Right cardiac atrium (tissue), 5 donors: ENCODE data around the gene NRP2. TPM values are rescaled to one million over a fixed set of nuclear protein-coding genes. Genes with fewer than 3 reads are reported as not detected.
A peak's percentile ranks its signal among the peaks of the same experiment; 100 is the strongest.

Source experiments
- ATAC-seq, 2 donors: fragments of 200-7000 bp; cut with Tn5 transposase; one replicate each; pipeline versions ENCODE4 v1.8.0 to v1.9.1; 2020; ENCODE audit warnings: moderate library complexity in 2 of 2, mild to moderate bottlenecking in 1 of 2
- DNase-seq, 3 donors: peaks; one replicate each; pipeline ENCODE4 v3.0.0-alpha.2; 2020
- H3K27ac ChIP-seq: one replicate; pipeline ENCODE4 v1.5.1; 2013; ENCODE audit warnings: mild to moderate bottlenecking, low read length, control low read depth, moderate library complexity
- H3K27me3 ChIP-seq: one replicate; pipeline ENCODE4 v1.6.1; 2013; ENCODE audit not compliant: control insufficient read depth, insufficient read depth
- H3K4me1 ChIP-seq: one replicate; pipeline ENCODE4 v1.6.1; 2013; ENCODE audit warnings: low read length; ENCODE audit not compliant: control insufficient read depth, insufficient read depth
- H3K4me3 ChIP-seq: one replicate; pipeline ENCODE4 v1.5.1; 2013; ENCODE audit warnings: low read length, control low read depth
- H3K9me3 ChIP-seq: one replicate; pipeline ENCODE4 v1.6.1; 2013; ENCODE audit warnings: low read length; ENCODE audit not compliant: control insufficient read depth
- WGBS: extraction: QIAGEN DNeasy Blood & Tissue Kit; methylation state at CpG from one replicate; pipeline ENCODE4 v1.1.7; 2013; 5-methylcytosine and 5-hydroxymethylcytosine counted together
- intact Hi-C, 4 donors: fragments of 100-400 bp; cut with DNase I; formaldehyde crosslinking; loops; one replicate each; pipeline versions ENCODE4 v1.11.0 to v1.14.0; 2022 to 2023
- polyA plus RNA-seq: library from polyadenylated mRNA; stranded (reverse); fragments of 200-250 nt; gene quantifications from one replicate; pipeline ENCODE4 v1.2.3, GENCODE V29; 2013
- total RNA-seq, 4 donors: library from RNA; stranded (reverse); fragmentation: NEBNext Ultra II Directional; extraction: Animal tissue kit (Norgen Biotek cat#: 25700); gene quantifications; one replicate each; pipeline ENCODE4 v1.2.1, GENCODE V29; 2021
- donor health status: healthy with polysubstance abuse.
- donor health status: DM: no; HTN: yes; CAD: no.
- donor health status: DM: no; HTN: no; CAD: no.
- donor health status: DM: no; HTN: yes; CAD: no; lungs with severe emphysema.
- donor health status: DM: yes; HTN: yes; CAD: no.

Gene NRP2
- total and polyA plus RNA-seq, 5 donors, result 5.7 to 11.1 (median 9.5) TPM

DNA sequence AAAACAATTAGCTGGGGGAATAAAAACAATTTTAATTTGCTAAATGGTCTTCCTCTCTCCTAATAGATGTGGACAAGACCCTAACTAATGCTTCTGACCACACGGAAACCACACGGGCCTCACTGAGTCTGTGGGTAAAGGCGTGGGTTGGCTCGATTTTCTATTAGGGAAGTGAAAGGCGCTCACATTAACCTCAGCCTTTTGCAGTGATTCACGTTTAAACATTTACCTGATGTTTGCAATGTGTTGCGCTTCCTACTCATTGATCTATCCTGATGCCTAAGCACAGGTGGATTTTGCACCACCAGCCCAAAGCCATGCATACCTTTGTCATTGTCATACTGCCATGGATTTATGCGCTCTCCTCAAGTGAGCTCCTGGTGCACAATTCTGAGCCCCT is 35.6 kb upstream of the NRP2 start:
- no peak overlapping the region for H3K4me3 ChIP-seq
- WGBS, result 82% methylated on average over 8 of the region's 8 CpGs
- no peak for DNase-seq
- H3K27ac ChIP-seq, result no peak overlapping the region
- no peaks in the 10 kb centered on the region for H3K4me1 ChIP-seq
- H3K27me3 ChIP-seq, result no peaks in the 10 kb centered on the region
- H3K9me3 ChIP-seq, result no peaks in the 10 kb centered on the region
- intact Hi-C loops, result no loop called here
- no peak for ATAC-seq

DNA sequence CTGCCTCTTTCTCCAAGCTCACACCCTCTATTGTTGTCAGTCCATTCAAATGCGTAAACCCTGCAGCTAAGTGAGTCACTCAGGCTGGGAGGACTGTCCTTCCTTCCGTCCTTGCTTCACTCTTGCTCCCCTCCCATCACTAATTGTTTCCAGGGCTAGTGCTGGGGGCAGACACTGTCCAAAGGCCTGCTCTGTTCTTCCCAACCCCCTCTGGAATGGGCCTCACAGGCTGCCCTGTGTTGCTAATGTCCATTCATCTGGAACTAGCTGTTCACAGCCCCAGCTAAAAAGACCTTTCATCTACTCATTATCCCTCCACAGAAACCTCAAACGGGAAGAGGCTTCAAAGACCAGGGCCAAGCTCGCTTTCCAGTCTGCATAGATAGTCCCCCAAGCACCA is 31.9 kb upstream of the NRP2 start:
- H3K27ac ChIP-seq, result no peak overlapping the region
- H3K4me1 ChIP-seq, result no peaks in the 10 kb centered on the region
- H3K9me3 ChIP-seq, result no peaks in the 10 kb centered on the region
- intact Hi-C loops, result no loop called here
- DNase-seq (no peak), ATAC-seq (peak in 1 of 2 donors; percentile 91)
- H3K4me3 ChIP-seq, result no peak overlapping the region
- H3K27me3 ChIP-seq, result no peaks in the 10 kb centered on the region
- 73% methylated on average over 4 of the region's 4 CpGs for WGBS

DNA sequence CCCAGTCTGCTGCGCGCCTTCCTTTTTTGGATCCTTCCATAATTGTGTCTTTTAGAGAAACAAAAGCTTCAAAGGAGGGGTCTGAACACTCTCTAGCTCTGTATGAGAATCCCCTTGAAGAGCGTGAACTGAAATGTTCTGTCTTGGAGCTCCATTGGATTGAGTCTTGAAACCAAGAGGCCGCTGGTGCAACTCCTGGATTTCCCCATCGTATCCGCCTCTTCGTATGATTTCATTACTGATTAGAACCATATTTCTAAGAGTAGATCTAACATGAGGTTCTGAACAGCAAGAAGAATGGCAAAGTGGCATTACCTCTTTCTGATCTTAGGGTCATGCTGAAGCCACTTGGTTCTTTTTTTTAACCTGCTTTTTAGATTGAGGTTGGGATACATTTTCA is 31.4 kb upstream of the NRP2 start:
- Histone ChIP-seq H3K27me3 (no peaks in the 10 kb centered on the region), H3K4me1 (no peaks in the 10 kb centered on the region), H3K27ac (no peak overlapping the region), H3K9me3 (no peaks in the 10 kb centered on the region), H3K4me3 (no peak overlapping the region)
- ATAC-seq (no peak), DNase-seq (no peak)
- intact Hi-C loops, result no loop called here
- whole genome bisulfite sequencing, result 99% methylated on average over 7 of the region's 7 CpGs

DNA sequence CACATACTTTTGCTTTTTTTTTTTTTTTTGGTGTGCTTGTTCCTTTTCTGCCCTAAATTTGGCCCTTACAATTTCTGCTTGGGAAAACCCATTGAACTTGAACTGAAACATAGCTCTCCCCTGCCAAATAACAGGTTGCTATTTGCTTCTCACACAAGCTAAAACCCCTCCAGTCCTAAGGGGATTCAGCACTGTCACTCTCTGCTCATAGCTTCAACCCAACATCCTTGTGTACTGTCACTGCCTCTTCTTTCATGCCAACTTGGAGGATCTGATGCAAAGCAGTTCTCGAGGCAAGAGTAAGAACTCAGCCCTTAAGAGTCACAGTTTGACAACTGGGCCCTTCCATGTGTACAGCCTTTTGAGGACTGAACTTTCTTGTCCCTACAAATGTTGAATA is 30.6 kb upstream of the NRP2 start:
- Histone ChIP-seq H3K27ac (no peak overlapping the region), H3K9me3 (no peaks in the 10 kb centered on the region), H3K27me3 (no peaks in the 10 kb centered on the region), H3K4me3 (no peak overlapping the region), H3K4me1 (no peaks in the 10 kb centered on the region)
- WGBS, result 0% methylated on average over 1 of the region's 1 CpG
- ATAC-seq, result no peak
- intact Hi-C loops, result no loop called here
- DNase-seq, result no peak

DNA sequence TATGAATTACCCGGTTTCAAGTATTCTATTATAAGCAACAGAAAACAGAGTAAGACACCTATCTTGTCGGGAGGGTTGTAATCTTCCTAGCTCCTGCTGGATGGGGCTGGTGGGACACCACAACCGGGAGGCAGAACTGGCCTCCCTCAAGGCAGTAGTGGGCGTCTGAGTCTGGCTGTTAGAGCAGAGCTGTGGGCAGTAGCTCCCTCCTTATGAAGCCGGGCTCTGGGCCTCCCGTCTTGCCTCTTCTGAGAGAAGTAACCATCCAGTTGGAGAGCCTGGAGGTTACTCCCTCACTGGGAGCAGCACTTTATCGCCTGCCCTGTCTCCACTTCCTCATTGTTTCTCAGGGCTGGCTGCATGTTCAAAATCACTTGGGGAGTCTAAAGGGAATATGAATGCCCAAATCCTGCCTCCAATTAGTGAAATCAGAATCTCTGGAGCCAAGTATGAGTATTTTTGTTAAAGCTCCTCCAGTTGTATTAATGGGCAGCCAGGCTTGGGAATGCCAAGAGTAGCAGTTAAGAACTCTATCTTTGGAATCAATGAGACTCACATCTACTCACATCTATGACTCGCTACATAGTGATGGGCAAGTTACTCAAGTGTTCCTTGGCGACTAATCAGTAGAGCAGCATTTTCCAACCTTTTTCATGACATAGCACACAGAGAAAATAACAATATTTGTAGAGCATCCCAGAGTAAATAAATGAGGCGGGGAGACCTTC is 27.3 kb upstream of the NRP2 start:
- intact Hi-C loops, result no loop called here
- Histone ChIP-seq H3K27me3 (no peaks in the 10 kb centered on the region), H3K4me3 (no peak overlapping the region), H3K27ac (no peak overlapping the region), H3K4me1 (no peaks in the 10 kb centered on the region), H3K9me3 (no peaks in the 10 kb centered on the region)
- 86% methylated on average over 10 of the region's 10 CpGs for WGBS
- DNase-seq, result no peak
- ATAC-seq, result peak in 1 of 2 donors; percentile 42

DNA sequence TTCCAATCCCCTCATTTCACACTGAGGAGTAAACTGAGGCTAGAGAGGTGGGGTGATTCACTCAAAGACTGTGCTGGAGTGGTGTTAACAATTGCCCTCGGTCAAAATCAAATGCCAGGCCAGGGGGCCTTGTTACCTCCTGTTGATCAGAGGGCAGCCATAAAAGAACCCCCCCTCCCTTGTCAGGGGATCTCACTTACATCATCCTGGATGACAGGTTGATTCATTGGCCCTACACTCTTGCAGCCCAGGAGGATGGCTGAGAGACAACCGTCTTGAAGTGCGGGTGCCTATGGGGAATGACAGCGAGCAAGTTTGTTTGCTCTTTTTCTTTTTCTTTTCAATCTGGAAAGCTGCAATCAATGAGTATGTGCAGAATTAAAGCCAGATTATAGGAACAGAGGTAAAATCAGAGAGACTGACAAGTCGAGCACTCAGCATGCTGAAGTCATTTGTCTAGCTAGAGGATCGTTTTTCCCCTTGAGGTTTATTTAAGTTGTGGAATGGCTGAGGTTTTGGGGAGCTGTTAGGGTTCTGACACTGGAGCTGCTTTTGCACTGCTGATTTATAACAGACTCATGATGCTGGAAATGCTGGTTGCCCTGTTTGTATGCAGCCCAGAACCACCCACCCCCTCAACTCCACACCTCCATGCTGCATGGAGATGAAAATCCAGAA is 26.4 kb upstream of the NRP2 start:
- intact Hi-C loops, result no loop called here
- Histone ChIP-seq H3K27ac (no peak overlapping the region), H3K4me3 (no peak overlapping the region), H3K4me1 (peaks cover 3% of the 10 kb centered on the region), H3K27me3 (no peaks in the 10 kb centered on the region), H3K9me3 (no peaks in the 10 kb centered on the region)
- no peak for DNase-seq
- 91% methylated on average over 6 of the region's 6 CpGs for WGBS
- no peak for ATAC-seq

DNA sequence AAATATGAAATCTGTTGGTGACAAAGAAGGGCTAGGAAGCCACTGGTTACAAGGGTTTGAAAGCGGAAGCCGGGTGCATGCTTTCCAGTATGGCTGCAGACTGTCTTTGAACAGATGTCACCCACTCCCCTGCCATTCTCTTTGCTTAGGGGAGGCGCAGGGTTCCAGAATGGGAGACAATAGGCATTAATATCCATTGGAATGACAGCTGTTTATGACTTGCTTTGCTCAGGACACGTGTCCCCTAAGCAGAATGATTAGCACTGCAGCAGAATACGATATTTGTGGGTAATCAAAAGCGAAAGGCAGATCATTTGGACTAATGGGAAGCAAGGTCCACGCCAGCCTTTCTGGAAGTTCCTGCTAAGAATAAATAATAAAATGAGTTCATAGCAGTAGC is 25.8 kb upstream of the NRP2 start:
- Histone ChIP-seq H3K27ac (no peak overlapping the region), H3K27me3 (no peaks in the 10 kb centered on the region), H3K4me3 (no peak overlapping the region), H3K9me3 (no peaks in the 10 kb centered on the region), H3K4me1 (peaks cover 4% of the 10 kb centered on the region)
- intact Hi-C loops, result no loop called here
- WGBS, result 93% methylated on average over 7 of the region's 7 CpGs
- ATAC-seq (no peak), DNase-seq (no peak)

DNA sequence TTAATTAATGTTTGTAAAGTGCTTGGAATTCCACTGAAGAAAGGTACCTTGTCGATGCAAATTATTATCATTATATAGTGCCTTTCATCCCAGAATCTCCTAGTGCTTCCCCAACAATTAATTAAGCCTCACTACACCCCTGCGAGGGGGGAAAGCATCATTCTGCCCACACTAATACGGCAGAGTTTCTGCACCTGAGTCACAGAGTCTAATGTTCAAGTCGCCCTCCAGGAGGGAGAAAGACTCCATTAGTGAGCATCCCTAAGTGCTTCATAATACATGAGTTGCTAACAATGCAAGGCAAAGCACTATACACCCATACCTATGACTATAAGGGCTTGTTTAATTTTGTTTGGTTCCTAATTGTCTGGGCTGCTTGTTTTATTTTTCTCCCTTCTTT is 25.4 kb upstream of the NRP2 start:
- no peak for DNase-seq
- intact Hi-C loops, result no loop called here
- 90% methylated on average over 4 of the region's 4 CpGs for WGBS

DNA sequence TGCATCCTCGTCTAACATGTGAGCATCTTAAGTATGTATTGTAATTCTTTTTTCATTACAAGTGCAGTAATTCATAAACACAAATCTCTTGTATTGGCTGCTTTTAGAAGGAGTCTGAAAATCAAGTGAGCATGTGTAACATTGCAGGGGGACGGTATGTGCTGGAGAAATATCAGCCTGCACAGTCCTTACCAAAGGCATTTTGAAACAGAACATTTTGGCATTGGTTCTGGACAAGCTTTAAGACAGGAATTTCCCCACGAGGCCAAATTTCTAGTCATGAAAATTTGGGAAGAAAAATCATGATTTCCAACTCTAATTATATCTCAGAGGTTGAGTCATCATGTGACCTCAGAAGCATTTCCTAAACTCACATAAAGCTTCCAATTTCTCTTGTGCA is 24.7 kb upstream of the NRP2 start:
- H3K27me3 ChIP-seq, result no peaks in the 10 kb centered on the region
- peak; percentile 48 to 81 for ATAC-seq
- H3K4me3 ChIP-seq, result no peak overlapping the region
- no peak overlapping the region for H3K27ac ChIP-seq
- intact Hi-C loops, result no loop called here
- H3K9me3 ChIP-seq, result no peaks in the 10 kb centered on the region
- peaks cover 4% of the 10 kb centered on the region for H3K4me1 ChIP-seq
- no peak for DNase-seq
- WGBS, result 47% methylated on average over 3 of the region's 3 CpGs

More for the DNA sequence above, 25.4 kb upstream of the NRP2 start:
- ATAC-seq, result no peak
- H3K27me3 ChIP-seq, result no peaks in the 10 kb centered on the region
- H3K4me3 ChIP-seq, result no peak overlapping the region
- H3K27ac ChIP-seq, result no peak overlapping the region
- H3K9me3 ChIP-seq, result no peaks in the 10 kb centered on the region
- H3K4me1 ChIP-seq, result peaks cover 4% of the 10 kb centered on the region

DNA sequence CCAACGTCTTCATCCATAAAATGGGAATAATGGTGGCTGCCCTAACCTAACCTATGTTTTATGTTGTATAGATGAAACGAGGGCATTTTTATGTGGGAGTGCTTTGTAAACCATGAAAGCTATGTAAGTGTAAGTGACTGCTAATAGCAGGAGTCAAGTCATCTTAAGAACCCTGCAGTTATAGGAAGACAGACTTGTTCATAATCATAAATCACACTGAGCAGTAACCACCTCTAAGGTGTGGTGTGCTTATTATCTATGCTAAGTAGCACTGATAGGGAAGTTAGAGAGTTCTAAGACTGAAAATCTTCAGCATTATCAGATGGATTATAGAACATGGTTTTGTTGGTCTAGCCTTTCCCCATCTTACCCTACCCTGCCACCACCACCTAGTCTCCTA is 24.2 kb upstream of the NRP2 start:
- no peak for DNase-seq
- Histone ChIP-seq H3K27ac (no peak overlapping the region), H3K27me3 (no peaks in the 10 kb centered on the region), H3K4me1 (peaks cover 4% of the 10 kb centered on the region), H3K9me3 (no peaks in the 10 kb centered on the region), H3K4me3 (no peak overlapping the region)
- intact Hi-C loops, result no loop called here
- ATAC-seq, result no peak
- WGBS, result 81% methylated on average over 2 of the region's 2 CpGs

DNA sequence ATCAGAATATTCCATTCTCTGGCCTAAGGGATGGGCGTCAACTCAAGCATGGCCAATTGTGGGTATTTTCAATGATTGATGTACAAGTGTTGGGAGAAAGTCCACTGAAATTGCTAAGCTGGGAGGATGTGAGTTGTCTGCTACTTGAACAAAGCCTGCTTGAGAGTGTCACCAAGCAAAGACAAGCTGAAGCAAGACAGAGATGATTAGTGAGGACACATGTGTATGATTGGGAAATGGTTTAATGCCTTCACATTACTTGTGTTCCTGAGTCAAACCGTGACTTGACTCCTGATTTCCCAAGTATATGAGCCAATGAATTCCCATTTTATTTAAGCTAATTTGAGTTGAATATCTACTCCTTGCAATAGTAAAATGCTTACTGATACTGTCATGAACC is 23.7 kb upstream of the NRP2 start:
- no peak overlapping the region for H3K27ac ChIP-seq
- H3K4me1 ChIP-seq, result peaks cover 4% of the 10 kb centered on the region
- H3K27me3 ChIP-seq, result no peaks in the 10 kb centered on the region
- DNase-seq (no peak), ATAC-seq (no peak)
- 96% methylated on average over 2 of the region's 2 CpGs for WGBS
- no peaks in the 10 kb centered on the region for H3K9me3 ChIP-seq
- no peak overlapping the region for H3K4me3 ChIP-seq
- intact Hi-C loops, result no loop called here
